Sigmoid colon (tissue), 4 donors: ENCODE results near the gene DNASE1.

Experiments
- EP300 ChIP-seq, 4 donors: sonication (generic); formaldehyde crosslinking; IDR thresholded peaks; one replicate each; pipeline ENCODE4 v1.6.1; 2017; ENCODE audit warnings: antibody characterized with exemption in 4 of 4
- POLR2A ChIP-seq, 2 donors: fragments of 450-650 bp; IDR thresholded peaks; one replicate each; pipeline ENCODE4 v1.6.1; 2016; ENCODE audit warnings: antibody characterized with exemption in 2 of 2, mild to moderate bottlenecking in 2 of 2, moderate library complexity in 2 of 2
- POLR2AphosphoS5 ChIP-seq, 4 donors: sonication (generic); formaldehyde crosslinking; IDR thresholded peaks; one replicate each; pipeline ENCODE4 v1.6.1; 2017; ENCODE audit warnings: antibody characterized with exemption in 4 of 4
- TF ChIP-seq, protein P1 (sequence below), 4 experiments: fragments of 450-650 bp in 3 of 4; fragments of 200-600 bp in 1 of 4; IDR thresholded peaks; one replicate each; pipeline ENCODE4 v1.5.1; 2016 to 2019; ENCODE audit warnings: antibody characterized with exemption in 4 of 4, mild to moderate bottlenecking in 3 of 4, moderate library complexity in 2 of 4

DNA sequence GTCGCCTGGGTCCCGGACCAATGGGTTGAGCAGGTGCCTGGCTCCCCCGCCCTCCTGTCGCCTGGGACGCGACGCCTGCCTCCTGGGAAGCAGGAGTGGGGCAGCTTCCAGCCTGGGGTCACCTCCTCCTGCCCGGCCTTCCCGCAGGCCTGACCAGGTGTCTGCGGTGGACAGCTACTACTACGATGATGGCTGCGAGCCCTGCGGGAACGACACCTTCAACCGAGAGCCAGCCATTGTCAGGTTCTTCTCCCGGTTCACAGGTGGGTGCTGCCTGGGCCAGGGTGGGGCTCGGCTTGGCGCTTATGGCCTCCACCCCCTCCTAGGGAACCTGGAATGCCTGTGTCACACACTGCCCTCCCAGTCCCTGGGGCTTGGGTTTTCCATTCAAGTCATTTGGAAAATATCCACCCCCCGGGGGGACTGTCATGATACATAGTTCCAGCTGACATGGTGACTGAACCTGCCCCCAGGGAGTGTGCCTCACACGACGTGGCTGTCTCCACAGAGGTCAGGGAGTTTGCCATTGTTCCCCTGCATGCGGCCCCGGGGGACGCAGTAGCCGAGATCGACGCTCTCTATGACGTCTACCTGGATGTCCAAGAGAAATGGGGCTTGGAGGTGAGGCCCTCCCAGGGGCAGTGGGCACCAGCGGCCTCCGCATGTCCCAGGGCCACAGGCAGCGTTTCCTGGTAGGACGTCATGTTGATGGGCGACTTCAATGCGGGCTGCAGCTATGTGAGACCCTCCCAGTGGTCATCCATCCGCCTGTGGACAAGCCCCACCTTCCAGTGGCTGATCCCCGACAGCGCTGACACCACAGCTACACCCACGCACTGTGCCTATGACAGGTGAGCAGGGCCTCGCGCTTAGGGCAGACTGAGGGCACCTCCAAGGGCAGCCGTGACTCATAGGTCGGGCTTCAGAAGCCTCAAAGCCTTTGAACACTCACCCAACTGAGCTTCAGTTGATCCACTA lies 2.3 kb downstream of the DNASE1 start:
- TF ChIP-seq POLR2A (IDR thresholded peaks at IDR 0.05): no peak
- TF ChIP-seq, protein P1, sequence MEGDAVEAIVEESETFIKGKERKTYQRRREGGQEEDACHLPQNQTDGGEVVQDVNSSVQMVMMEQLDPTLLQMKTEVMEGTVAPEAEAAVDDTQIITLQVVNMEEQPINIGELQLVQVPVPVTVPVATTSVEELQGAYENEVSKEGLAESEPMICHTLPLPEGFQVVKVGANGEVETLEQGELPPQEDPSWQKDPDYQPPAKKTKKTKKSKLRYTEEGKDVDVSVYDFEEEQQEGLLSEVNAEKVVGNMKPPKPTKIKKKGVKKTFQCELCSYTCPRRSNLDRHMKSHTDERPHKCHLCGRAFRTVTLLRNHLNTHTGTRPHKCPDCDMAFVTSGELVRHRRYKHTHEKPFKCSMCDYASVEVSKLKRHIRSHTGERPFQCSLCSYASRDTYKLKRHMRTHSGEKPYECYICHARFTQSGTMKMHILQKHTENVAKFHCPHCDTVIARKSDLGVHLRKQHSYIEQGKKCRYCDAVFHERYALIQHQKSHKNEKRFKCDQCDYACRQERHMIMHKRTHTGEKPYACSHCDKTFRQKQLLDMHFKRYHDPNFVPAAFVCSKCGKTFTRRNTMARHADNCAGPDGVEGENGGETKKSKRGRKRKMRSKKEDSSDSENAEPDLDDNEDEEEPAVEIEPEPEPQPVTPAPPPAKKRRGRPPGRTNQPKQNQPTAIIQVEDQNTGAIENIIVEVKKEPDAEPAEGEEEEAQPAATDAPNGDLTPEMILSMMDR (IDR thresholded peaks at IDR 0.05): no peak
- no peak for TF ChIP-seq POLR2AphosphoS5 (IDR thresholded peaks at IDR 0.05)
- no peak for TF ChIP-seq EP300 (IDR thresholded peaks at IDR 0.05)
